ENCODE data around the gene SMAD9.
"Not testable (repeated sequence)": the region's sequence is repeated elsewhere in the genome, so short reads cannot be mapped to it uniquely, and the experiment has no call there.

The SMAD9 gene

DNA sequence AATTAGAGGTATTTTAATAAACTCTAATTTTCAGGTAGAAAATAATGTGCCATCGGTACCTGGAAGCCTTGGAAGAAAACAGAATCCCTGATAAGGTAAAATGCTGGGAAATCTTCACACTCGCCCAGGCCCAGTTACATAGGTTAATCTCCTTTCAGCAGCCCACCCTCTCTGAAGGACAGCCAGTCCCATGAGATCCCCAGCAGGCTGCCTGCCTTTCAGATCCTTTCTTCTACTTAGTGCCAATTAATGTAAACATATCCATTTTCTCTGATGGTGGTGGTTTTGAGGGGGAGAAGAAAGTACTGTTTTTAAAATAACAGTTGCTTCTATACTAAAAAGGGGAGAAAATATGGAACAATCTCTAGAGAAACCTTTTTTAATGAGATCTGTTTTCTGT, 12.2 kb downstream of the SMAD9 start:
- Histone ChIP-seq H3K9ac (ENCODE audit: low read depth, low read length) (no peak overlapping the region), H3K27me3 (ENCODE audit: control insufficient read depth, insufficient read depth, low read length) (no peaks in the 10 kb centered on the region), H3K4me2 (ENCODE audit: low read length) (no peak overlapping the region), H3K4me3 (ENCODE audit: low read length) (no peak overlapping the region), H3K36me3 (ENCODE audit: insufficient read depth, low read length) (no peaks in the 10 kb centered on the region), H3K4me1 (ENCODE audit: control insufficient read depth, insufficient read depth, low read length) (no peaks in the 10 kb centered on the region), H3K9me3 (replicated peaks; ENCODE audit: low read length) (no peaks in the 10 kb centered on the region)

DNA sequence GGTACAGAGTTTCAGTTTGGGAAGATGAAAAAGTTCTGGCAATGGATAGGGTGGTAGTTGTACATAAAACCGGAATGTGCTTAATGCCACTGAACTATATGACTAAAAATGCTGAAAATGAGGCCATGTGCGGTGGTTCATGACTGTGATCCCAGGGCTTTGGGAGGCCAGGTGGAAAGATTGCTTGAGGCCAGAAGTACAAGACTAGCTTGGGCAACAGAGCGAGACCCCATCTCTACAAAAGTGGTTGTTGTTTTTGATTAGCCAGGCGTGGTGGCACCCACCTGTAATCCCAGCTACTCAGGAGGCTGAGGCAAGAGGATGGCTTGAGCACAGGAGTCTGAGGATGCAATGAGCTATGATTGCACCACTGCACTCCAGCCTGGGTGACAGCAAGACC, 12.8 kb downstream of the SMAD9 start:
- no peak overlapping the region for H3K4me2 ChIP-seq (ENCODE audit: low read length)
- no peak overlapping the region for H3K9ac ChIP-seq (ENCODE audit: low read depth, low read length)
- H3K4me1 ChIP-seq (ENCODE audit: control insufficient read depth, insufficient read depth, low read length), result no peaks in the 10 kb centered on the region
- H3K36me3 ChIP-seq (ENCODE audit: insufficient read depth, low read length), result no peaks in the 10 kb centered on the region
- no peaks in the 10 kb centered on the region for H3K27me3 ChIP-seq (ENCODE audit: control insufficient read depth, insufficient read depth, low read length)
- H3K4me3 ChIP-seq (ENCODE audit: low read length), result no peak overlapping the region
- no peaks in the 10 kb centered on the region for H3K9me3 ChIP-seq (replicated peaks; ENCODE audit: low read length)

DNA sequence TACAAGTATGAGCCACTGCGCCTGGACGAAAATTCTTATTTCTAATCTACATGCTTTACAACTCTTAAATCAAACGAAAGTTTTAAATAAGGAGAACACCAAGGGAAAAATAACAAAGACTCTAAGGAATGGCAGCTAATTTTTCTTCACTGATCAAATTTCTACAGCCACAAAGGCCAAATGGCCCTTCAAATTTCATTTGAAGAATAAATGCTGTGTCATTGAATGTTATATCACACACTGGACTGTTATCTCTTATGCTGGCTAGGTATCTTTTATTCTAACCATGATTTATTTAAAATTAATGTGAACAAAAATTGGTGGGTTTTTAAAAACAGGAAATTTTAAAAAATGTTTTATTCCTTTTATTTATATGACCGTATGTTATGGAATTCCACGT, 14.1 kb downstream of the SMAD9 start:
- H3K9me3 ChIP-seq (replicated peaks; ENCODE audit: low read length), result no peaks in the 10 kb centered on the region
- no peak overlapping the region for H3K4me3 ChIP-seq (ENCODE audit: low read length)
- H3K9ac ChIP-seq (ENCODE audit: low read depth, low read length), result no peak overlapping the region
- H3K4me1 ChIP-seq (ENCODE audit: control insufficient read depth, insufficient read depth, low read length), result no peaks in the 10 kb centered on the region
- H3K27me3 ChIP-seq (ENCODE audit: control insufficient read depth, insufficient read depth, low read length), result no peaks in the 10 kb centered on the region
- H3K36me3 ChIP-seq (ENCODE audit: insufficient read depth, low read length), result no peaks in the 10 kb centered on the region
- H3K4me2 ChIP-seq (ENCODE audit: low read length), result no peak overlapping the region

DNA sequence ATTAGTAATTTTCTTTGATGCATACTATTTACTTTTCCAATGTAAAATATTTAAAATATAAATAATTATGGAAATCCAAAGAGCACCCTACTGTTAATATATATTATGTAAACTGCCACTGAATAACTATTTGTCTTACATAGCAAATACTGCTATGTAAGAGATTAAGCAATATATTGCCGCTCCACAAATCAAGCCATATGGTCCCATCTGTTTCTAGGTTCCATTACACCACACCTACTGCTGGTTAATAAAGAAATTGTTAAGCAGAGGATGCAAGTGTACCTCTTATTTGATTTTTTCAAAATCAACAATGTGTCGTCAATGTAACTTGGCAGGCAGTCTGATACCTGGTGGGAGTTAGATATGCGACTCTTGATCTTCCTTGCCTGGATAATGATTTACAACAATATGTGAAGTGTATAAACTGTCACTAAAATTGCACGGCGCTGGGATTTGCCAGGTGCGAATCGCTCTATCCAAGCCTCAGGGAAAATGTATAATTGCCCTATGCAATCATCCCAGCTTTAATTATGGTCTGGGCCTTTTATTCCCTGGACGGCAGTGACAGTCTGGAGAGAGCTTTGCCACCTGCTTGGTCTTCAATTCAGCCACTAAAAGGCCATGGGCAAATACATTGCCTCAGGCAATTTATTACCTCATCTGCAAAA, 16.0 kb downstream of the SMAD9 start:
- Histone ChIP-seq H3K4me1 (ENCODE audit: control insufficient read depth, insufficient read depth, low read length) (no peaks in the 10 kb centered on the region), H3K9ac (ENCODE audit: low read depth, low read length) (no peak overlapping the region), H3K36me3 (ENCODE audit: insufficient read depth, low read length) (no peaks in the 10 kb centered on the region), H3K9me3 (replicated peaks; ENCODE audit: low read length) (no peaks in the 10 kb centered on the region), H3K4me3 (ENCODE audit: low read length) (no peak overlapping the region), H3K27me3 (ENCODE audit: control insufficient read depth, insufficient read depth, low read length) (no peaks in the 10 kb centered on the region), H3K4me2 (ENCODE audit: low read length) (no peak overlapping the region)

DNA sequence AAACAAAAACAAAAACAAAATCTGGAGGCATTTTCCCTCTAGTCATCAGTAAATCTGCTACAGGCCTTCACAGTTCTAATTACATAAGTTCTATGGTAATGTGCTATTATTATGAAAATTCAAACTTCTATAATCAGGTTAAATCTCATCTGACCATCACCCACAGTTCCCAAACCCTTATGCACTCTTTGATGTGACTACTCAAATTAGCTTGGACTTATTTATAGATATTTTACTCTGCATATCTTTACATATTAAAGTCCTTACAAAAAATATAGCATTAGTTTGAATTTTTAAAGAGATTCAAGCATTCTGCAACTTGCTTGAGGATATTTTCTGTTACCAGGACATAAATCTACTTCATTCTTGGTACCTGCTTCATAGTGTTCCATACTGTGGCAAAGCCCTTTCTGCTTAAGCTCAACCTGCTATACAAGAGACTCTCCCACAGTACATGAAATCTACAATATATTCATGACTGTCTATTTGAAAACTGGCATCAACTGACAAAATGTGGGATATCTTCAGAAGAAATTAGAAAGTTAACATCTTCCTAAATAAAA, 22.9 kb downstream of the SMAD9 start:
- no peak overlapping the region for H3K9ac ChIP-seq (ENCODE audit: low read depth, low read length)
- H3K9me3 ChIP-seq (replicated peaks; ENCODE audit: low read length), result no peaks in the 10 kb centered on the region
- H3K36me3 ChIP-seq (ENCODE audit: insufficient read depth, low read length), result no peaks in the 10 kb centered on the region
- H3K4me1 ChIP-seq (ENCODE audit: control insufficient read depth, insufficient read depth, low read length), result peaks cover 2% of the 10 kb centered on the region
- no peak overlapping the region for H3K4me2 ChIP-seq (ENCODE audit: low read length)
- no peaks in the 10 kb centered on the region for H3K27me3 ChIP-seq (ENCODE audit: control insufficient read depth, insufficient read depth, low read length)
- no peak overlapping the region for H3K4me3 ChIP-seq (ENCODE audit: low read length)

DNA sequence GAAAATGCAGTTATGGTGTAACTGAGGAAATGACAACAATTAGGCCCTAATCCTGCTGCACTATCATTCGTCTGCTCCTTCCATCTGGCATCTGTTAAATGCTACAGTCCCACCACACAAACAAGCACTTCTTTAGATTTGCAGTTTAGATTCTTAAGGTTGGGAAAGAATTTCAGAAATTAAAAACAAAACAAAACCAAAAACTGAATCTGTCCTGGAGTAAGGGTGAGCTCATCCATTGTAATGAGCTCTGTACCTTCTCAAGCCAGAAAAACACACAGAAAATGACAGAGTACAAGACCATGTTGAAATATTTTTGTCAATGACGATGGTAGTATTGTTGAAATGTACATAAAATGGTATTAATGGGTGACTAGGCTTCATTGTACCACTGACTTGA, 28.3 kb downstream of the SMAD9 start:
- Histone ChIP-seq H3K4me1 (ENCODE audit: control insufficient read depth, insufficient read depth, low read length) (peaks cover 8% of the 10 kb centered on the region), H3K4me3 (ENCODE audit: low read length) (no peak overlapping the region), H3K36me3 (ENCODE audit: insufficient read depth, low read length) (no peaks in the 10 kb centered on the region), H3K9me3 (replicated peaks; ENCODE audit: low read length) (no peaks in the 10 kb centered on the region), H3K9ac (ENCODE audit: low read depth, low read length) (no peak overlapping the region), H3K4me2 (ENCODE audit: low read length) (no peak overlapping the region), H3K27me3 (ENCODE audit: control insufficient read depth, insufficient read depth, low read length) (no peaks in the 10 kb centered on the region)

DNA sequence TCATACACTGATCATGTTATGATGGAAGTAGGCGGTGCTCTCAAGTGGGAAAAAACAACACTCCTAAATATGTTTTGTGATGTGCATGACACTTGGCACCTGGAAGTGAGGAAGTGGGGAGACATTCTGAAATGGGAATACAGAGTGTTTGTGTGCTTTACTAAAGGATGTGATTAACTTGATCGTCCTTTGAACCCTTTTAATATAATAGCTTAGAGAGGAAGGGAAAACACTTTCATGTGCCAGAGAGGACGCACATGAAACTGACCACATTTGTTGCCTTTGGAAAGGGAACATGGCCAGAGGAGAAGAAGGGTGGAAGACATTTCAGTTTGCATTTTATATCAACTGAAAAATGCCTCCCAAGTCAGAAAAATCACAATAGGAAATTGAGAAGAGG, 31.4 kb downstream of the SMAD9 start:
- Histone ChIP-seq H3K27me3 (ENCODE audit: control insufficient read depth, insufficient read depth, low read length) (no peaks in the 10 kb centered on the region), H3K4me1 (ENCODE audit: control insufficient read depth, insufficient read depth, low read length) (peaks cover 10% of the 10 kb centered on the region), H3K9ac (ENCODE audit: low read depth, low read length) (no peak overlapping the region), H3K4me2 (ENCODE audit: low read length) (no peak overlapping the region), H3K9me3 (replicated peaks; ENCODE audit: low read length) (no peaks in the 10 kb centered on the region), H3K4me3 (ENCODE audit: low read length) (no peak overlapping the region), H3K36me3 (ENCODE audit: insufficient read depth, low read length) (no peaks in the 10 kb centered on the region)

DNA sequence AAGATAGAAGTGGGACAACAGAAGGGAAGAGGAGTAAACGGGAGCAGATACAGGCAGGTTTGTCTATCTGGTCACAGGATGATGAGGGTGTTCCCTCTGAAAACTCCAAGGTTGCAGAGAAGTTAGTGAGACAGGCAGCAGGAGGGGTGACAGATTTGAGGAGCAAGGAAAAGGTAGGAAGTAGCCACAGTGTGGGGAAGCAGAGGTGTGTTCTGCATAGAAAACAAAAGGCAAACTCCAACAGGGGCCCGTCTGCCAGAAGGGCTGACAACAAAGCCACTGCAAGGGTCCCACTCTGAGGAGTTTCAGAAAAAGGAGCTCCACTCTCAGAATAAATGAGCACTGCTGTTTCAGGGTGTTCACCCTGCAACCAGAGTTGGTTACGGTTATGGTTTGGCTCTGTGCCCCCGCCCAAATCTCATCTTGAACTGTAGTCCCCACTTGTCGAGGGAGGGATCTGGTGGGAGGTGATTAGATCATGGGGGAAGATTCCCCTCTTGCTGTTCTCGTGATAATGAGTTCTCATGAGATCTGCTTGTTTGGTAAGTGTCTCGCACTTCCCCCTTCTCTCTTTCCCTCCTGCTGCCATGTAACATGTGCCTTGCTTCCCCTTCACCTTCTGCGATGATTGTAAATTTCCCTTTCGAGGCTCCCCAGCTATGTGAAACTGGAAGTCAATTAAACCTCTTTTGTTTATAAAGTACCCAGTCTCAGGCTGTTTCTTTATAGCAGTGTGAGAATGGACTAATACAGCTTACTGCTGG, 32.1 kb downstream of the SMAD9 start:
- H3K9ac ChIP-seq (ENCODE audit: low read depth, low read length), result no peak overlapping the region
- no peaks in the 10 kb centered on the region for H3K36me3 ChIP-seq (ENCODE audit: insufficient read depth, low read length)
- H3K4me3 ChIP-seq (ENCODE audit: low read length), result no peak overlapping the region

DNA sequence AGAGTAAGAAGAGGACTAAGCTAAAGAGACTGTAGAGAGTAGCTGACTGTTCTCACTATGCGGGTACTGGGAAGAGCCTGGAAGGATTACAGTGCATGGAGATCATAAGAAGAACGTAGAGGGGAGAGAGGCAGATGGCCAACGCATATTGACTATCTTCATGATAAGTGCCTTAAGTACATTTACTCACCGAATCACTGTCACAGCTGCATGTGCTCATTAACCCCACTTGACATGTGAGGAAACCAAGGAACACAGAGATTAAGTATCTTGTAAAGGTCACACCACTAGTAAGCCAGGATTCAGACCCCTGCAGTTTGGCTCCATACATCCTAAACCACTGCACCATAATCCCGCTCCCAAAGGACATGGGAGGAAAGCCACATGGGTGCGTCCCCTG, 34.1 kb downstream of the SMAD9 start:
- Histone ChIP-seq H3K4me1 (ENCODE audit: control insufficient read depth, insufficient read depth, low read length) (peaks cover 18% of the 10 kb centered on the region), H3K9ac (ENCODE audit: low read depth, low read length) (no peak overlapping the region)

More for the DNA sequence above, 32.1 kb downstream of the SMAD9 start:
- Histone ChIP-seq H3K4me2 (ENCODE audit: low read length) (no peak overlapping the region), H3K4me1 (ENCODE audit: control insufficient read depth, insufficient read depth, low read length) (peaks cover 17% of the 10 kb centered on the region), H3K9me3 (replicated peaks; ENCODE audit: low read length) (no peaks in the 10 kb centered on the region), H3K27me3 (ENCODE audit: control insufficient read depth, insufficient read depth, low read length) (no peaks in the 10 kb centered on the region)

DNA sequence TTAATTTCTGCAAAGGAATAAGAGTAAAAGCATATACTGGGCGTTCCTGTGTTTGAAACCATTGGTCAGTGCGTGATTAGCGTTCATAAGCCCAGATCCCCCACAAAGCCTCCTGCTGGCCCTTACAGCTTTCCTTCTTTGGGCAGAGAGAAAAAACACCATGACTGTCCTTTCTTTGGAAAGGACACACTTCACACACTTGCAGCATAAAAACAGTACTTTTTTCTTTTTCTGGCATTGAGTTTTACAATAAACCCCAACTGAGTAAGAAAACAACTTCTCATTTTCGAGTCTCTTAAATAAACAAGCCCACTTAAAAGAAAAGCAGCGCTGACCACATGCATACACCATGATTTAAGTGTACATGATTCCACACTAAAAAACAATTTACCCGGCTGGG, 35.8 kb downstream of the SMAD9 start:
- H3K9ac ChIP-seq (ENCODE audit: low read depth, low read length), result no peak overlapping the region
- no peaks in the 10 kb centered on the region for H3K27me3 ChIP-seq (ENCODE audit: control insufficient read depth, insufficient read depth, low read length)
- no peaks in the 10 kb centered on the region for H3K9me3 ChIP-seq (replicated peaks; ENCODE audit: low read length)
- no peaks in the 10 kb centered on the region for H3K36me3 ChIP-seq (ENCODE audit: insufficient read depth, low read length)
- H3K4me2 ChIP-seq (ENCODE audit: low read length), result no peak overlapping the region
- H3K4me3 ChIP-seq (ENCODE audit: low read length), result no peak overlapping the region
- H3K4me1 ChIP-seq (ENCODE audit: control insufficient read depth, insufficient read depth, low read length), result peaks cover 20% of the 10 kb centered on the region

More for the DNA sequence above, 34.1 kb downstream of the SMAD9 start:
- Histone ChIP-seq H3K27me3 (ENCODE audit: control insufficient read depth, insufficient read depth, low read length) (no peaks in the 10 kb centered on the region), H3K36me3 (ENCODE audit: insufficient read depth, low read length) (no peaks in the 10 kb centered on the region), H3K4me3 (ENCODE audit: low read length) (no peak overlapping the region), H3K4me2 (ENCODE audit: low read length) (no peak overlapping the region), H3K9me3 (replicated peaks; ENCODE audit: low read length) (no peaks in the 10 kb centered on the region)

DNA sequence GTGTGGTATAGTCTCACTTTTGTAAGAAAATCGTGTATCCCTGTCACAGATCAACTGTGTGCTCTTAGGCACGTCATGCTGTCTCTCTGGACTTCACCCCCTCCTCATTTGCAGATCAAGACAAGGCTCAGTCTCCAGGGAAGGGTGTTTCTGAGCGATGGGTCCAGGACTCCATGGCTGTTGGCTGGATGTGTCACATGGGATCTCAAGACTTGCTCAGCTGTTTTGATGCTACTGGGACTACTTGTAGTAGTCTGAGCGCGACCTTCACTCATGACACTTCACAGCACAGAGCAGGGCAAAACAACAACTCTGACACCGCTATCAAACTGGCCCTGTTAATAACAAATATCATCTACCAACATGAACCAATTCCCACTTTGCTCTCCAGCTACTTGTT, 36.2 kb downstream of the SMAD9 start:
- no peak overlapping the region for H3K4me2 ChIP-seq (ENCODE audit: low read length)
- peaks cover 3% of the 10 kb centered on the region for H3K36me3 ChIP-seq (ENCODE audit: insufficient read depth, low read length)

DNA sequence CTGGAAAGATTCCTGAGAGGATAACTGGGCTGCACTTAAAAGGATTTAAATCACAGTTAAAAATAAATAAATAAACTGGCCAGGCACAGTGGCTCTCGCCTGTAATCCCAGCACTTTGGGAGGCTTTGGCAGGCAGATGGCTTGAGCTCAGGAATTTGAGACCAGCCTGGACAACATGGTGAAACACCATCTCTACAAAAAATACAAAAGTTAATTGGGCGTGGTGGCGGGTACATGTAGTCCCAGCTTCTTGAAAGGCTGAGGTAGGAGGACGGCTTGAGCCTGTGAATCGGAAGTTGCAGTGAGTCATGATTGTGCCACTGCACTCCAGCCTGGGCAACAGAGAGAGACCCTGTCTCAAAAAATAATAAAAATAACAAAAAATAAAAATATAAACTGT, 36.6 kb downstream of the SMAD9 start:
- not testable (repeated sequence) for H3K27me3 ChIP-seq (ENCODE audit: control insufficient read depth, insufficient read depth, low read length); H3K4me3 ChIP-seq (ENCODE audit: low read length); H3K9me3 ChIP-seq (replicated peaks; ENCODE audit: low read length); H3K36me3 ChIP-seq (ENCODE audit: insufficient read depth, low read length); H3K9ac ChIP-seq (ENCODE audit: low read depth, low read length); H3K4me2 ChIP-seq (ENCODE audit: low read length)
- H3K4me1 ChIP-seq (ENCODE audit: control insufficient read depth, insufficient read depth, low read length), result peaks cover 20% of the 10 kb centered on the region

More for the DNA sequence above, 36.2 kb downstream of the SMAD9 start:
- no peak overlapping the region for H3K9ac ChIP-seq (ENCODE audit: low read depth, low read length)
- H3K4me1 ChIP-seq (ENCODE audit: control insufficient read depth, insufficient read depth, low read length), result peaks cover 20% of the 10 kb centered on the region
- no peak overlapping the region for H3K4me3 ChIP-seq (ENCODE audit: low read length)
- no peaks in the 10 kb centered on the region for H3K27me3 ChIP-seq (ENCODE audit: control insufficient read depth, insufficient read depth, low read length)
- no peaks in the 10 kb centered on the region for H3K9me3 ChIP-seq (replicated peaks; ENCODE audit: low read length)

Data from skeletal muscle satellite cell (primary cell).